ENCODE results near the gene CCDC102A.

CCDC102A gene

GRCh38 chr16:57479205-57479975 lies 57.0 kb downstream of the CCDC102A start:
- no peak for DNase-seq (ENCODE audit: low read depth in 2 of 3, low spot score in 1 of 3)

GRCh38 chr16:57478396-57479204 lies 57.8 kb downstream of the CCDC102A start:
- no peak for DNase-seq (ENCODE audit: low read depth in 2 of 3, low spot score in 1 of 3)

DNA sequence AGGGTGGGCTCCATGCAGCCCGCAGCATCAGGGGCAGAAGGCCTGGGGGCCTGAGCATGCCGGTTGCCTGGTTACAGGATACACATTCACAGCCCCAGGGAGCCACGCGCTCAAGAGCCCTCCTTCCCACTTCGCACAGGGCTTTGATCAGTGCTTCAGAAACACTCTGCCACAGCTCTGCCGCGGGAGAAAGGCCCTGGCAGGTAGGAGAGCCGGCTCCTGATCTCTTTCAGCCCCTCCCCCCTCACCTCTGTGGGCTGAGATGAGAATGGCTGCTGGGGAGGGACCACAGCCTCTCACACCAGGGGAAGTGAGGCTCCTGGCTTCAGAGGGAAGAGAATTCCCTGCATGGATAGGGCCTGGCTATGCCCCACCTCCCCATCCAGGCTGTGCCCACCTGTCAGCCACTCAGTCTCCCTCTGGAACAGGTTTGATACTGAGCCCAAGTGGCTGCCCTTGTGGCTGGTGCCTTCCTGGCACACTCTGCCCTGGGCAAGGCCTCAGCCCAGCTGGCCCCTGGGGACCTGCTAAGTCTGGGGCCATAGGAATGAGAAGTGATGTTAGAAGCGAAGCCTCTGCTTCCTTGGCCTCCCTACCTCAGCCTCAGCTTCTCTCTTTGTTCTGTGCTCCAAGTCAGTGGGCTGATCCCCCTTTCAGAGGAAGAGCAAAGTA lies 58.7 kb downstream of the CCDC102A start:
- DNase-seq (ENCODE audit: low read depth in 2 of 3, low spot score in 1 of 3), result no peak

GRCh38 chr16:57476546-57477410 lies 59.6 kb downstream of the CCDC102A start:
- DNase-seq (ENCODE audit: low read depth in 2 of 3, low spot score in 1 of 3), result no peak

- peak; percentile 67 to 87 (median 85) for DNase-seq (ENCODE audit: low read depth in 2 of 3, low spot score in 1 of 3)
Measured at GRCh38 chr16:57475711-57476339, 60.5 kb downstream of the CCDC102A start.

GRCh38 chr16:57474671-57475661 lies 61.4 kb downstream of the CCDC102A start:
- DNase-seq (ENCODE audit: low read depth in 2 of 3, low spot score in 1 of 3), result no peak

DNA sequence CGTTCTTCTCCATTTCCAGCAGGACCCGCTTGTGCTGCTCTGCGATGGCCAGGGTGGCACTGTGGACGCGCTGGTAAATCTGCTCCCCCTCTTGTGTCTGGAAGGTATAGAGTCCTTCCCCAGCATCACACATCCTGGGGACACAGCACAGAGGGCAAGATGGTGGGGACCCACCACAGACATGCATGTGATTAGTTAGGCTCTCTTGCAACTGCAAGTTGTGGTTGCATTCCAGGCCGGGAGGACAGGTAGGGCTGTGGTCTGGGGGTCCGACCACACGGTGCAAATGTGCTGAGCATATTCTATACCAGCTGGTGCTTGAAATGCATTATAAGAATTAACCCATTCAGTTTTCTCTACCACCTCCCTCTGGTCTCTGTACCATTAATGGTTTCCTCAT lies 62.5 kb downstream of the CCDC102A start:
- DNase-seq (ENCODE audit: low read depth in 2 of 3, low spot score in 1 of 3), result no peak

DNA sequence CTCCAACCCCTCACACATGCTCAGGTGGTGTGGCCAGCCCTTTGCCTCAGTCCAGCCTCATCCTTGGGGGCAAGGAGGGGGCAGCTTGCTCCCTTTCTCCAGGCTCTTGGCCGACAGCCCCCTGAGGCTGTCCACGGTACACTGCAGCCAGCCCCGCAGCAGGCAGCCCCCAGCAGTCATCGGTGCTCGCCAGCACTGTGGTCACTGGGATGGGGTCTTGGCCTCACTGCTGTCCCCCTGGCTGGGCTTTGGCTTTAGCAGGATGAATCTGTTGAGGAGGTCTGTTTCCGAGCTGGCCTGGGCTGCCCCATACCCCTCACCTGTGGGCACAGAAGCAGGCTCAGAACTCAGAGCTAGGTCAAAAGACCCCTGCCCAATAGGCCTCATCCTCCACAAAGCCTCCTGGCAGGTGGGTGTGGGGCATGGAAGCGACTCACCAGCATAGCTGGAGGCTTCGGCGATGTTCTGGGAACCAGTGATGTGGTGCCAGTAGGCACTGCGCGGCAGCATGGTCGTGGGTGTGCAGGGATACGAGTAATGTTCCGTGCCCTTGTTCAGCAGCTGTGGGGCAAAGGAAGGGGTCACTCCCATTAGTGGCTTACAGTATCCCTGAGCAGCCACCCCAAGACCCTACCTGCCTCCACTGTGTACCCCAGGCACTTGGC lies 63.1 kb downstream of the CCDC102A start:
- no peak for DNase-seq (ENCODE audit: low read depth in 2 of 3, low spot score in 1 of 3)

- no peak for DNase-seq (ENCODE audit: low read depth in 2 of 3, low spot score in 1 of 3)
Measured at GRCh38 chr16:57472665-57473060, 63.7 kb downstream of the CCDC102A start.

- DNase-seq (ENCODE audit: low read depth in 2 of 3, low spot score in 1 of 3), result no peak
Measured at GRCh38 chr16:57471852-57472664, 64.3 kb downstream of the CCDC102A start.

- no peak for DNase-seq (ENCODE audit: low read depth in 2 of 3, low spot score in 1 of 3)
Measured at GRCh38 chr16:57471209-57471608, 65.2 kb downstream of the CCDC102A start.

DNA sequence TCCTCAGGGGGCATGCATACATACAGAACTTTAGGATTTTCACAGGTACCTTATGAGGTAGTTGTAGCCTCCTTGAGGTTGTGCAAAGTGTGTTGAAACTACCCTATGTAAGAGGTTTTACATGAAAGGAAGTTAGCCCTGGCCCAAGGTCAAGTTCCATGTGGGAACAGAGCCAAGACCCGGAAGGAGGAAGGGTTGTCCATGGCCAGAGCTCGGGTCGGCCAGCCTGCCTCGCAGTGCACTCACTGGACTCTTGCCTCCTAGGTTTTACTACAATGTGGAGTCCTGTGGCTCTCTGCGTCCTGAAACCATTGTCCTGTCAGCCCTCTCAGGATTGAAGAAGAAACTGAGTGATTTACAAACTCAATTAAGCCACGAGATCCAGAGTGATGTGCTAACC lies 65.7 kb downstream of the CCDC102A start:
- DNase-seq (ENCODE audit: low read depth in 2 of 3, low spot score in 1 of 3), result no peak

DNA sequence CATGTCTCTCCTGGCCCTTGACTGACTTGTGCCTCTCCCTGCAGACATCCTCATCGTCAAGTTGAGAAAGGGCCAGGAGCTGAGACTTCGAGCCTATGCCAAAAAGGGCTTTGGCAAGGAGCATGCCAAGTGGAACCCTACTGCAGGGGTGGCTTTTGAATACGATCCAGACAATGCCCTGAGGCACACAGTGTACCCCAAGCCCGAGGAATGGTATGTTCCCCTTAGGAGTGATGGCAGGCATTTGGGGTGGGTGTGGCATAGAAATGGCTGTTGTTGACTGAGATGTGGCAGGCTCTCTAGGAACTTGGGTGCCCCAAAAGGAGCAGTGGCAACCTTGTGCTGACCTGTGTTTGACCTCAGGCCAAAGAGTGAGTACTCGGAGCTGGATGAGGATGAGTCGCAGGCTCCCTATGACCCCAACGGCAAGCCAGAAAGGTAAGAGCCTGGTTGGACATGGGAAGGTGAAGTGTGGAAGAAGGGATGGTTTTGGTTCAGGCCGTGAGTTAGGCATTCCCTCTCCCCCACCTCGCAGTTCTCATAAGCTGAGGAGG lies 66.4 kb downstream of the CCDC102A start:
- DNase-seq (ENCODE audit: low read depth in 2 of 3, low spot score in 1 of 3), result no peak

GRCh38 chr16:57469046-57469445 lies 67.3 kb downstream of the CCDC102A start:
- DNase-seq (ENCODE audit: low read depth in 2 of 3, low spot score in 1 of 3), result no peak

- no peak for DNase-seq (ENCODE audit: low read depth in 2 of 3, low spot score in 1 of 3)
Measured at GRCh38 chr16:57468346-57468745, 68.0 kb downstream of the CCDC102A start.

DNA sequence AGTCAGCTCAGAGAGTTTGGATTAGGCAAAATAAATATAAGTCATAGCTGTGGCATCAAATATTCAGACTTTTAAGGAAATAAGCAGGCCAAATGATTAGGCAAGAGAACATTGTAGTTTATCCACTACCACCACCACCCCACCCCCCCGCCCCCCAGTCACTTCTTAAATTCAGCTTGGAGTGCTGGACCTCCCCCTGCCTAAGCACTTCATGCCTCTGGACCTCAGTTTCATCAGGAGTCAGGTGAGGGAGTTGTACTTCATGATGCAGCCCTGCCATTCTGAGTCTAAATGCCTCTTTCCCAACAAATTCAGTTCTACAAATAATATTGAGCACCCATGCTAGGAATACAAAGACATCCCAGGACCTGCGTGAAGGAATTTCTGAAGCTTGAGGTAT lies 71.8 kb downstream of the CCDC102A start:
- no peak for DNase-seq (ENCODE audit: low read depth in 2 of 3, low spot score in 1 of 3)

DNA sequence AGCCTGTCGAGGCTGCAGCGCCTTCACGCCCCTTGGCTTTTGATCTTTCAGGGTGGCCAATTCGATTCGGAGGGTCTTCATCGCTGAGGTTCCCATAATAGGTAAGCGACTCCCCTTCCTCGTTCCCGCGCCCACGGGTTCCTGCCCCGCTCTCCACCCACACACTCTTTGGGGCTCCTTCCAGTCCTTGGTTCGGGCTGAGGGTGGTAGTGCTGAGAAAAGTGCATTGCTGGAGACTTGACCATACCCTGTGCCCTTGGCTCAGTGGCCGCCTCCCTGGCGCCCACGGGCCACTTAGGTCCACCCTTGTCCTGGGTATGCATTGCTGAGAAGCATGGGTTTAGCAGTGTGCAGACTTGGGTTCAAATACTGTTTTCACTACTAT lies 73.4 kb downstream of the CCDC102A start:
- DNase-seq (ENCODE audit: low read depth in 2 of 3, low spot score in 1 of 3), result no peak

All from stimulated activated CD4-positive, alpha-beta T cell treated with anti-CD3 and anti-CD28 coated beads, Interleukin-12 subunit alpha, Interleukin-12 subunit beta, amount 100 ng/mL, for 48 hours (primary cell).